HG02852 (cell line): Measurements from ENCODE around the gene SHISA6.

ENCODE experiments used
- ATAC-seq: cut with Tn5 transposase; IDR thresholded peaks from one replicate; pipeline ENCODE4 v1.9.1; 2021; ENCODE audit warnings: mild to moderate bottlenecking, moderate library complexity; ENCODE audit not compliant: unreplicated experiment

SHISA6 gene

GRCh38 chr17:11511696-11512095 is 270.7 kb downstream of the SHISA6 start:
- no peak for ATAC-seq

GRCh38 chr17:11514565-11514964 is 273.6 kb downstream of the SHISA6 start:
- ATAC-seq = no peak

GRCh38 chr17:11514981-11515680 is 274.1 kb downstream of the SHISA6 start:
- no peak for ATAC-seq

GRCh38 chr17:11515901-11516300 is 274.9 kb downstream of the SHISA6 start:
- ATAC-seq = no peak

- no peak for ATAC-seq
Measured at GRCh38 chr17:11535231-11535630, 294.2 kb downstream of the SHISA6 start.

GRCh38 chr17:11538366-11538765 is 297.4 kb downstream of the SHISA6 start:
- ATAC-seq = no peak

GRCh38 chr17:11539637-11540036 is 298.6 kb downstream of the SHISA6 start:
- ATAC-seq = no peak

- no peak for ATAC-seq
Measured at GRCh38 chr17:11545002-11545401, 304.0 kb downstream of the SHISA6 start.

GRCh38 chr17:11545696-11546095 is 304.7 kb downstream of the SHISA6 start:
- ATAC-seq = no peak

- ATAC-seq = no peak
Measured at GRCh38 chr17:11547853-11548252, 306.8 kb downstream of the SHISA6 start.

- ATAC-seq = no peak
Measured at GRCh38 chr17:11548398-11548797, 307.4 kb downstream of the SHISA6 start.

- ATAC-seq = no peak
Measured at GRCh38 chr17:11550431-11550830, 309.4 kb downstream of the SHISA6 start.

- no peak for ATAC-seq
Measured at GRCh38 chr17:11551442-11551841, 310.4 kb downstream of the SHISA6 start.

- ATAC-seq = no peak
Measured at GRCh38 chr17:11553135-11553534, 312.1 kb downstream of the SHISA6 start.

GRCh38 chr17:11554042-11554441 is 313.0 kb downstream of the SHISA6 start:
- ATAC-seq = no peak

- ATAC-seq = no peak
Measured at GRCh38 chr17:11554542-11554941, 313.5 kb downstream of the SHISA6 start.

GRCh38 chr17:11555530-11555929 is 314.5 kb downstream of the SHISA6 start:
- ATAC-seq = no peak

GRCh38 chr17:11557727-11558452 is 316.9 kb downstream of the SHISA6 start:
- no peak for ATAC-seq

GRCh38 chr17:11558681-11559234 is 317.7 kb downstream of the SHISA6 start:
- ATAC-seq = no peak

- no peak for ATAC-seq
Measured at GRCh38 chr17:11559601-11560000, 318.6 kb downstream of the SHISA6 start.

GRCh38 chr17:11561281-11561680 is 320.3 kb downstream of the SHISA6 start:
- ATAC-seq = no peak

- no peak for ATAC-seq
Measured at GRCh38 chr17:11561702-11562101, 320.7 kb downstream of the SHISA6 start.
